Measurements from ENCODE around the gene TAF11.
"Not testable (repeated sequence)": the region's sequence is repeated elsewhere in the genome, so short reads cannot be mapped to it uniquely, and the experiment has no call there.

Gene TAF11, protein sequence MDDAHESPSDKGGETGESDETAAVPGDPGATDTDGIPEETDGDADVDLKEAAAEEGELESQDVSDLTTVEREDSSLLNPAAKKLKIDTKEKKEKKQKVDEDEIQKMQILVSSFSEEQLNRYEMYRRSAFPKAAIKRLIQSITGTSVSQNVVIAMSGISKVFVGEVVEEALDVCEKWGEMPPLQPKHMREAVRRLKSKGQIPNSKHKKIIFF

DNA sequence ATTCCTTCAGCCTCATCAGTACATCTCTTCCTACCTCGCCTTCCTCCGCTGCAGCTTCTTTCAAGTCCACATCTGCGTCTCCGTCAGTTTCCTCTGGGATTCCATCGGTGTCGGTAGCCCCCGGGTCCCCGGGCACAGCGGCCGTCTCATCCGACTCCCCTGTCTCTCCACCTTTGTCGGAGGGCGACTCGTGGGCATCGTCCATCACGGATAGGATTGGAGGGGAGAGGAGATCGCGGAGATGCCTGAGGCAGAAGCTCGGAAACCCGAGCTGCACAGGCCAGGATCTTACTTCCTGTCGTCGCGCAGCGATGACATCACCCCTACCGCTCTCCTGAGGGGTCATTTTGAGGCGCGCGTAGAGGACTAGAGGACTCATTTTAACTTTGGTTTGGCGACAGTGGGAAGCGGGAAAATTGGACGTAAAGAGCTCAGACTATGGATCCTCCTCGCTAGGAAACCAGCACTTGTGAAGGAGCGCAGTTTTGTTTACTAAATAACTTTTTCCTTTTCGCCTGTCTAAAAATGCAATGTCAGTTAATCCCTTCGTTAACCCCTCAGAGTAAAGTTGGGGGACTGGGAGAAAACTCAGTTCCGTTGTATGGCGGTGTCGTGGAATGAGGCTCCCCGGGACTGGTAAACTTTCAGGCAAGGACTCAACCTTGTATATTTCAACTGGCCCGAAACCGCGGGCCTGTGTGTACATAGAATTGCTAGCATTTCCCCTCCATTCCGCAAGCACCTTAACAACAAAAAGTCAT lies at the start of gene TAF11:
TAF11 (minus strand) TSS at position 290 of the 761 bp plus-strand sequence; CDS start at position 205, 85 bp downstream.
- ATAC-seq (replicated peaks; ENCODE audit: extremely low read depth, poor library complexity, severe bottlenecking) (peak; percentile 76), DNase-seq (ENCODE audit: low spot score in 2 of 2) (peak; percentile 77 to 84)
- Mint-ChIP-seq H3K4me3 (peak within 1 kb of the TSS; percentile 100), H3K27me3 (no peaks in the 10 kb centered on the region), H3K36me3 (ENCODE audit: insufficient read depth) (peaks cover 42% of the 10 kb centered on the region), H3K9me3 (no peaks in the 10 kb centered on the region), H3K4me1 (peaks cover 57% of the 10 kb centered on the region), H3K27ac (ENCODE audit: low read depth) (peak within 1 kb of the TSS; percentile 100)

DNA sequence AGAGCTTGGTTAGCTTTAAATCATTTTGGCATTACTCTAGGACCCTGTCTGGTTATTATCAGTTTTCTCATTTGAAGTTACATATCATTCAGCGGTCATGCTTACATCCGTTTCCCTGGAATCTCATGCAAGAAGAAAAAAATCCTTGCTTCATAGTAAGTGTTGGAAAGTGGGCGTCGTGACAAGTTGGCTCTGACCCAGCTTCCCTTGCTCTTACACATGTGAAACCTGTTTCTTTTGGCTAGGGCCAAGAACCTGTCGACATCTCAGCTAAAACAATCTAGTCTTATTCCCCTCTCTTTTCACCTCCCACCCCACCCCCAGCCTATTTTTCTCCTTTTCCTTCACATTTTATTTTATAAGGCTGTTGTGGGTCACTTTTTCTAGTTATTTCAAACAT lies 46.7 kb upstream of the TAF11 start:
- no peak for ATAC-seq (replicated peaks; ENCODE audit: extremely low read depth, poor library complexity, severe bottlenecking)
- Mint-ChIP-seq H3K9me3 (no peaks in the 10 kb centered on the region), H3K4me3 (no peak overlapping the region), H3K27ac (ENCODE audit: low read depth) (no peak overlapping the region), H3K4me1 (peaks cover 10% of the 10 kb centered on the region), H3K36me3 (ENCODE audit: insufficient read depth) (no peaks in the 10 kb centered on the region), H3K27me3 (no peaks in the 10 kb centered on the region)
- DNase-seq (ENCODE audit: low spot score in 2 of 2), result no peak

DNA sequence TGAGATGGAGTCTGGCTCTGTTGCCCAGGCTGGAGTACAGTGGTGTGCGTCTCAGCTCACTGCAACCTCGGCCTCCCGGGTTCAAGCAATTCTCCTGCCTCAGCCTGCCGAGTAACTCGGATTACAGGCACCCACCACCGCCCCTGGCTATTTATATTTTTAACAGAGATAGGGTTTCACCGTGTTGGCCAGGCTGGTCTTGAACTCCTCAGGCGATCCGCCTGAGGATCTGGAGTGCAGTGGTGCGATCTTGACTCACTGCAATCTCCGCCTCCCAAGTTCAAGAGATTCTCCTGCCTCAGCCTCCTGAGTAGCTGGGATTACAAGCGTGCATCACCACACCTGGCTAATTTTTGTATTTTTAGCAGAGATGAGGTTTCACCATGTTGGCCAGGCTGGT lies 44.4 kb upstream of the TAF11 start:
- ATAC-seq (replicated peaks; ENCODE audit: extremely low read depth, poor library complexity, severe bottlenecking); H3K36me3 Mint-ChIP-seq (ENCODE audit: insufficient read depth); H3K4me3 Mint-ChIP-seq; H3K27me3 Mint-ChIP-seq; H3K9me3 Mint-ChIP-seq; H3K27ac Mint-ChIP-seq (ENCODE audit: low read depth); DNase-seq (ENCODE audit: low spot score in 2 of 2); H3K4me1 Mint-ChIP-seq: not testable (repeated sequence)

DNA sequence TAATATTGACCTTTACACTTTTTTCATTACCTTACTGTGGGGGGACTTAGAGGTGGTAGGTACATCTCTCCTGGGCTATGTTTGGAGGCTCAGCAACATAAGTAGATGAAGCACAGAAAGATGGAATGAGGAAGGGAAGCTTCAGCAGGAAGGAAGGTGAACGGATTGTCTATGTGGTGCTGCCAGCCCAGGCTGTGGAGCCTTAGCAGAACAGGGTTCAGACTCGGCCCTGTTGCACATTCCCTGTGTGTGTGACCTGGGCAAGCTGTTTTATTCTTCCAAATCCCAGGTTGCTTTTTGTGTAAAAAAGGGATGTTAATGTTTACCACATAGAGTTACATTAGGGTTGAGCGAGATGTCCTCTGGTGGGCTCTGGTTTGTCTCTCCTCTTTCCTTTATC lies 42.4 kb upstream of the TAF11 start:
- H3K27me3 Mint-ChIP-seq, result no peaks in the 10 kb centered on the region
- DNase-seq (ENCODE audit: low spot score in 2 of 2) (no peak), ATAC-seq (replicated peaks; ENCODE audit: extremely low read depth, poor library complexity, severe bottlenecking) (no peak)
- H3K4me3 Mint-ChIP-seq, result no peak overlapping the region
- peaks cover 5% of the 10 kb centered on the region for H3K4me1 Mint-ChIP-seq
- peak overlapping the region; percentile 26 for H3K27ac Mint-ChIP-seq (ENCODE audit: low read depth)
- H3K9me3 Mint-ChIP-seq, result no peaks in the 10 kb centered on the region
- H3K36me3 Mint-ChIP-seq (ENCODE audit: insufficient read depth), result no peaks in the 10 kb centered on the region

DNA sequence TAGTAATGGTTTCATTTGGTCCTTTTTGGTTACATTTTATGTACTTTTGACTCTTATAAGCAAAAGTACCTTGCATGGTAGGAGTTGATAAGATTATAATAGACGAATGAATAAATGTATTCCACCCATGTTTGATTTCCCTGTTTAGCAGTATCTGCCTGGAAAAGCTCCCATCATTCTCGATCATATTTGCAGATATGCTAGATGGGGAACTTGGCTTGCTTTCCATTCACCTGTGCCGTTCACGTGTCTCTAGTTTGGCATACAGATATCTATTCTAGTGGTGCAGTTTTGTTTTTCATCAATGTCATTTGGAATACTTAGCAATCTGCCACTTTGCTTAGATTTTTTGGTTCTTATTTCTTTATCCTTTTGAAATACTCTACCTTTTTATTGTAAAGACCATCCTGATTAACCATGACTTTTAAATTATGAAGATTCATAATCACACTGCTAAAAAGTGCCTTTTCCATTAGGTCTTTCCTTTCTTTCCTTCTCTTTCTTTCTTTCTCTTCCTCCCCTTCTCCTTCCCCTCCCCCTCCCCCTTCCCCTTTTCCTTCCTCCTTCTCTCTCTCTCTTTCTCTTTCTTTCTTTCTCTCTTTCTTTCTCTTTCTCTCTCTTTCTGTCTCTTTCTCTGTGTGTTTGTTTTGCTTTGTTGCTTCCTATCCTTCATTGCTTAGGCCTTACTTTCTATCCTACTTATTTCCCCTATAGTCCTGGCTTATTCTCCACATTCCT lies 41.6 kb upstream of the TAF11 start:
- Mint-ChIP-seq H3K27ac (ENCODE audit: low read depth) (no peak overlapping the region), H3K27me3 (no peaks in the 10 kb centered on the region), H3K9me3 (no peaks in the 10 kb centered on the region), H3K4me3 (no peak overlapping the region), H3K4me1 (peaks cover 5% of the 10 kb centered on the region), H3K36me3 (ENCODE audit: insufficient read depth) (no peaks in the 10 kb centered on the region)
- DNase-seq (ENCODE audit: low spot score in 2 of 2), result no peak
- no peak for ATAC-seq (replicated peaks; ENCODE audit: extremely low read depth, poor library complexity, severe bottlenecking)

DNA sequence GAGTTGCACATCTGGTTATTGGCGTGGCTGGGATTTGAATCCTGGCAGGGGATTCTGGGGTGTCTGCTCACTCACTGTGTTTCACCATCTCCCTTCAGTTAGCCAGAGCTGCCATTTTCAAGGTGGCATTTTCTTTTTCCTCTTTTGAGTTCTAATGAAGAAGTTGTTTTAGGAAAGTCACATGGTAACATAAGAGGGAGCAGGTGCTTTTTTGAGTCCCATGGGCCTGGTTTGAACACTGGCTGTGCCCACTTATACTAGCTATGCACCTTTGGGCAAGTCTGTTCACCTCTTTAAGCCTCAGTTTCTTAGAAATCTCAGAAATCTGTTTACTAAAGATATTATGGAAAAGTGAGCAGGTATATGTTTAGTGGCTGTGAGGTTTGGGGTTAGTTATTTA lies 40.9 kb upstream of the TAF11 start:
- DNase-seq (ENCODE audit: low spot score in 2 of 2) (no peak), ATAC-seq (replicated peaks; ENCODE audit: extremely low read depth, poor library complexity, severe bottlenecking) (no peak)
- Mint-ChIP-seq H3K9me3 (no peaks in the 10 kb centered on the region), H3K4me3 (no peak overlapping the region), H3K4me1 (peaks cover 5% of the 10 kb centered on the region), H3K27me3 (no peaks in the 10 kb centered on the region), H3K27ac (ENCODE audit: low read depth) (no peak overlapping the region), H3K36me3 (ENCODE audit: insufficient read depth) (no peaks in the 10 kb centered on the region)

DNA sequence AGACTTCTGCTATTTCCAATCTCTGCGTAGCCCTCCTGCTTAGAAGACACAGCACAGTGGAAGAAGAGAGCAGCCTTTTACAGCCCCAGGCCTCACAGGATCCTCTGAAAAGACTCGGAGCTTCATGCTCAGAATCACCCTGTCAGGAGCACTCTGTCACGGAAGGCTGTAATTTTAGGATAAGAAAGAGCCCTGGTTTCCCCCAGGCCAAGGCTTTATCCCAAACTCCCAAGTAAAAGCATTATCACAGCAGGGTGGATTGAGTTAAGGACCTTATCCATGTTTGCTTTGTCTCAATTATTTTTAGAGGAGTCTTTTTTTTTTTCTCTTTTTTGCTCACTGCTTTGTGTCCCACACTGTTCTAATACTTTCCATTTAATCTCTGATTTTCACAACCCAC lies 40.4 kb upstream of the TAF11 start:
- H3K27me3 Mint-ChIP-seq, result no peaks in the 10 kb centered on the region
- H3K4me3 Mint-ChIP-seq, result no peak overlapping the region
- H3K27ac Mint-ChIP-seq (ENCODE audit: low read depth), result no peak overlapping the region
- peaks cover 5% of the 10 kb centered on the region for H3K4me1 Mint-ChIP-seq
- ATAC-seq (replicated peaks; ENCODE audit: extremely low read depth, poor library complexity, severe bottlenecking) (no peak), DNase-seq (ENCODE audit: low spot score in 2 of 2) (no peak)
- H3K36me3 Mint-ChIP-seq (ENCODE audit: insufficient read depth), result no peaks in the 10 kb centered on the region
- H3K9me3 Mint-ChIP-seq, result no peaks in the 10 kb centered on the region

DNA sequence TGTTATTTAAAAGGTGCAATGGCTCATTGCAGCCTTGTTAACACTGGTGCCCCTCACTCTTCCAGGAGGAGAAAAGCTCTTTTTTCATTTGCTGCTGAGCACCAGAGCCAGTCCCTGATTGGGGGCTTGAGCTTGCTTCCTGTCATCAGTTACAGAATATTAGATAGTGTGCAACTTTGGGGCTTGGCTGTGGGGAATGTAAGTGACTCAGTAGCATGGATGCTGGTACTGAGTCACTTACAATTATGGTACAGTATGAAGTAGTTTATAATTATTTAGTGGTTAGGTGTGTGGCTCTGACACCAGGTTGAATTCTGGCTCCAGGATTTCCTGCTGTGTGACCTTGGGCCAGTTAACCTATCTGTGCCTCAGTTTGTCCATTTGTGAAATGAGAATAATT lies 38.8 kb upstream of the TAF11 start:
- DNase-seq (ENCODE audit: low spot score in 2 of 2), result no peak
- H3K4me1 Mint-ChIP-seq, result no peaks in the 10 kb centered on the region

DNA sequence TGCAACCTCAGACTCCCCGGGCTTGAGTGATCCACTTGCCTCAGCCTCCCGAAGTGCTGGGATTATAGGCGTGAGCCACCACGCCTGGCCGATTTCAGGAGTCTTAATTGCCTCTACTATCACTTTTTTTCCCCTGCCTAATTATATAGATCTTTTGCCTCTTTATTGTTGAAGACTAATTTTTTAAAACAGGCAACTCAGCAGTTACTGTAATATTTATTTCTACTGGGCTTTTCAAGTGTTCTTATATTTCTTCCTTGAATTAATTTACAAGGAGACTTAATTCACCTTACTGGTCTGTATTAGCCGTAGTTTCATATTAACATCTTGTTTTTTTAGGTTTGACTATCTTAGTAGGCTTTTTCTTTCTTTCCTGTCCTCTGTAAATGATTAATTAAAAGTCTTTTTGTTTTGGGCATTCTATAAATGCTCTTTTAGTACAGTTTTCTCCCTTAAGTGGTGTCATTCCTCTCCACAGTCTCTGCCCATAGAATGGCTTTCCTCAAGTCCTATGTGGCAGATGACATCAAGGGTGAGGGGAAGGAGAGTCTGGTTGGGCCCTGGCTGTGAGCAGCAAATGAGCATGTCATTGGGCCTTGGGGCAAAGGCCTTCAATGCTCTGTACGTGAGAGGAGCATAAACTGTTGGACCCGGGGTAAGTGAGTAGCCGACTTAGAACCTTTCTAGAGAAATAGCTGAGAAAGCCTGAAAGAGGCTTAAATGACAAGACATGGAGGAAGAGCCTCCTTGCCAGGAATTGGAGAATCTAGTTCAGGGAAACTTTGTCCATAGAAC lies 37.2 kb upstream of the TAF11 start:
- Mint-ChIP-seq H3K27me3 (no peaks in the 10 kb centered on the region), H3K27ac (ENCODE audit: low read depth) (no peak overlapping the region), H3K9me3 (no peaks in the 10 kb centered on the region), H3K4me1 (no peaks in the 10 kb centered on the region), H3K4me3 (no peak overlapping the region), H3K36me3 (ENCODE audit: insufficient read depth) (no peaks in the 10 kb centered on the region)
- no peak for DNase-seq (ENCODE audit: low spot score in 2 of 2)
- no peak for ATAC-seq (replicated peaks; ENCODE audit: extremely low read depth, poor library complexity, severe bottlenecking)

More for the DNA sequence above, 38.8 kb upstream of the TAF11 start:
- Mint-ChIP-seq H3K4me3 (no peak overlapping the region), H3K9me3 (no peaks in the 10 kb centered on the region), H3K27ac (ENCODE audit: low read depth) (no peak overlapping the region), H3K27me3 (no peaks in the 10 kb centered on the region), H3K36me3 (ENCODE audit: insufficient read depth) (no peaks in the 10 kb centered on the region)
- no peak for ATAC-seq (replicated peaks; ENCODE audit: extremely low read depth, poor library complexity, severe bottlenecking)

DNA sequence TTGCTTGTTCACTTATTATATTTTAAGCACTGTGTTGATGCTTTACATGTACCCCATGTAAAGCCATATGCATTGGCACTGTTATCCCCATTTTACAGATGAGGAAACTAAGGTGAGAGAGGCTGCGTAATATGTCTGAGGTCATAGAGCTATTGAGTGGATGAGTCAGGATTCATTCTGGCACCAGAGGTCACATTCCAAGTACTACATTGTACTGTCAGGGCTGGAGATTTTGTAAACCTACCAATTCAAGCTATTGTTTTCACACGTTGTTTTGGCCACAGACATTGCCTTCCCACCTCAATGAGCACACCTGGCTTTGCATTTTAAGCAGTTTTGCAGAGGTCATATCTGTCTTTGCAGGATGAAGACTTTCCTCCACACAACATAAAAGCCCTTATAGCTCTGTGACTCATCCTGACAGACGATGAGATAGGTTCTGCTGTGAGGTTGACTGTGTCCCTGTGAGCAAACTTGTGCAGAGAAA lies 34.4 kb upstream of the TAF11 start:
- no peak for DNase-seq (ENCODE audit: low spot score in 2 of 2)
- ATAC-seq (replicated peaks; ENCODE audit: extremely low read depth, poor library complexity, severe bottlenecking), result no peak
- H3K27ac Mint-ChIP-seq (ENCODE audit: low read depth), result no peak overlapping the region

DNA sequence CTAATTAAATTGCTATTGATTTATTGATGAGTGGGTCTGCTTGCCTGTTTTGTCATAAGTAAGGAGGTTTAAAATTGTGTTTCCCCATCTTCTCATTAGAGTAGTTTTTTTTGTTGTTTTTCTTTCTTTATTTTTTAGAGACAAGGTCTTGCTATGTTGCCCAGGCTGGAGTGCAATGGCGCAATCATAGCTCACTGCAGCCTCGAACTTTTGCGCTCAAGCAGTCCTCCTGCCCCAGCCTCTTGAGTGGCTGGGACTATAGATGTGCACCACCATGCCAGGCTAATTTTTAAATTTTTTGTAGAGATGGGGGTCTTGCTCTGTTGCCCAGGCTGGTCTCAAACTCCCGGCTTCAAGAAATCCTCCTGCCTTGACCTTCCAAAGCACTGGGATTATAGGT lies 32.3 kb upstream of the TAF11 start:
- Mint-ChIP-seq H3K4me1 (no peaks in the 10 kb centered on the region), H3K36me3 (ENCODE audit: insufficient read depth) (no peaks in the 10 kb centered on the region), H3K4me3 (no peak overlapping the region), H3K27ac (ENCODE audit: low read depth) (no peak overlapping the region), H3K27me3 (no peaks in the 10 kb centered on the region), H3K9me3 (no peaks in the 10 kb centered on the region)
- ATAC-seq (replicated peaks; ENCODE audit: extremely low read depth, poor library complexity, severe bottlenecking), result no peak
- DNase-seq (ENCODE audit: low spot score in 2 of 2), result no peak

More for the DNA sequence above, 34.4 kb upstream of the TAF11 start:
- Mint-ChIP-seq H3K9me3 (no peaks in the 10 kb centered on the region), H3K36me3 (ENCODE audit: insufficient read depth) (no peaks in the 10 kb centered on the region), H3K27me3 (no peaks in the 10 kb centered on the region), H3K4me1 (no peaks in the 10 kb centered on the region), H3K4me3 (no peak overlapping the region)

DNA sequence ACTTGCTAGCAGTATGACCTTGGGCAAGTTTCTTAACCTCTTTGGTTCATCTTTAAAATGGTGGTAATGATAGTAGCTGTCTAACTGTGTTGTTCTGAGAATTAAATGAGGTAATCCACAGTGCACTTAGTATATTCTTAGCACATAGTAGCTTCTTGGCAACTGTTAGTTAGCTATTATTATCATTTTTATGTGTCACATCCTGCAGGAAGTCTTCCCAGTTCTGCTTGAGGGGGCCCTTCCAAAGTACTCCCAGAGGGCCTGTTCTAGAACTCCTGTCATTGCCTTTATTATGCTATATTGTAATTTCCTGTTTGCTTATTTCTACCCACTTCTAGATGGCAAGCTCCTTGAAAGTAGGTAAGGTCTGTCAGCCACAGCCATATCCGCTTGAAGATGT lies 31.8 kb upstream of the TAF11 start:
- DNase-seq (ENCODE audit: low spot score in 2 of 2) (no peak), ATAC-seq (replicated peaks; ENCODE audit: extremely low read depth, poor library complexity, severe bottlenecking) (no peak)
- Mint-ChIP-seq H3K4me1 (no peaks in the 10 kb centered on the region), H3K27me3 (no peaks in the 10 kb centered on the region), H3K36me3 (ENCODE audit: insufficient read depth) (no peaks in the 10 kb centered on the region), H3K9me3 (no peaks in the 10 kb centered on the region), H3K4me3 (no peak overlapping the region), H3K27ac (ENCODE audit: low read depth) (no peak overlapping the region)
